Activated CD4-positive, alpha-beta T cell treated with anti-CD3 and anti-CD28 coated beads, Interleukin-2, amount 10 ng/mL, durations not matched to agents 7 days and 5 days (primary cell): ENCODE measurements around the gene TNFAIP8L1. TPM values are rescaled to one million over a fixed set of nuclear protein-coding genes. Genes with fewer than 3 reads are reported as not detected.

Experiments used
- CTCF ChIA-PET: fragments of 350-600 bp; sonication (Branson Sonifier 250); formaldehyde crosslinking; loops from one replicate; lab custom pipeline; 2021; ENCODE audit warnings: antibody characterized with exemption; lab: Charles Lee
- POLR2A ChIA-PET: fragments of 350-600 bp; sonication (Branson Sonifier 250); formaldehyde crosslinking; loops from one replicate; lab custom pipeline; 2021; ENCODE audit warnings: antibody characterized with exemption; lab: Charles Lee
- DNase-seq: peaks from one replicate; pipeline ENCODE4 v3.0.0-alpha.2; 2020
- H3K27ac Mint-ChIP-seq: one replicate; pipeline ENCODE4 v1.8.0; 2021; ENCODE audit warnings: mild to moderate bottlenecking, moderate library complexity, mixed read lengths
- H3K27me3 Mint-ChIP-seq: one replicate; pipeline ENCODE4 v1.8.0; 2021; ENCODE audit warnings: mixed read lengths
- H3K36me3 Mint-ChIP-seq: one replicate; pipeline ENCODE4 v1.8.0; 2021; ENCODE audit warnings: low read depth, mixed read lengths
- H3K4me1 Mint-ChIP-seq: one replicate; pipeline ENCODE4 v1.8.0; 2021; ENCODE audit warnings: mixed read lengths
- H3K4me3 Mint-ChIP-seq: one replicate; pipeline ENCODE4 v1.8.0; 2021; ENCODE audit warnings: mild to moderate bottlenecking, moderate library complexity, mixed read lengths
- H3K9me3 Mint-ChIP-seq: one replicate; pipeline ENCODE4 v1.8.0; 2021; ENCODE audit warnings: mixed read lengths
- total RNA-seq, 2 experiments: library from RNA; stranded (reverse); gene quantifications; one replicate each; pipeline ENCODE4 v1.2.3, GENCODE V29; 2021

TNFAIP8L1 gene
- total RNA-seq, 2 experiments from 2014 or later = 19.6 to 21.9 TPM

DNA sequence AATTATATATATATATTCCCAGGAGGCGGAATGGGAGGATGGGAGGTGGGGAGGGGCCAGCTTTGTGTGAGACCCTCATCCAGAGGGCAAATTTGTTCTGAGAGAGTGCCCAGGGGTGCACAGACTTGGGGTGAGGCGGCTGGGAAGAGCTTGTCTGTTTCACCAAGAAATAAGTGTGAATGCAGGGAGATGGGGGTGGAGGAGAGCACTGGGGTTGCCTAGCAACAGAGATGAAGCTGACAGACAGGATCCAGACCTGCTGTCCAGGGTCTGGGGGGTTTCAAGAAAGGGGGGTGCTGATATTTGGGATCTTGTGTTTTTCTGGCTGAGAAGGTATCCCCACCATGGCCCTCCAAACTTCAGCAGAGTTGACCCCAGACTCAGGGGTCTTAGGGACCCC, 18.6 kb upstream of the TNFAIP8L1 start:
- H3K4me1 Mint-ChIP-seq = no peaks in the 10 kb centered on the region
- DNase-seq = no peak

DNA sequence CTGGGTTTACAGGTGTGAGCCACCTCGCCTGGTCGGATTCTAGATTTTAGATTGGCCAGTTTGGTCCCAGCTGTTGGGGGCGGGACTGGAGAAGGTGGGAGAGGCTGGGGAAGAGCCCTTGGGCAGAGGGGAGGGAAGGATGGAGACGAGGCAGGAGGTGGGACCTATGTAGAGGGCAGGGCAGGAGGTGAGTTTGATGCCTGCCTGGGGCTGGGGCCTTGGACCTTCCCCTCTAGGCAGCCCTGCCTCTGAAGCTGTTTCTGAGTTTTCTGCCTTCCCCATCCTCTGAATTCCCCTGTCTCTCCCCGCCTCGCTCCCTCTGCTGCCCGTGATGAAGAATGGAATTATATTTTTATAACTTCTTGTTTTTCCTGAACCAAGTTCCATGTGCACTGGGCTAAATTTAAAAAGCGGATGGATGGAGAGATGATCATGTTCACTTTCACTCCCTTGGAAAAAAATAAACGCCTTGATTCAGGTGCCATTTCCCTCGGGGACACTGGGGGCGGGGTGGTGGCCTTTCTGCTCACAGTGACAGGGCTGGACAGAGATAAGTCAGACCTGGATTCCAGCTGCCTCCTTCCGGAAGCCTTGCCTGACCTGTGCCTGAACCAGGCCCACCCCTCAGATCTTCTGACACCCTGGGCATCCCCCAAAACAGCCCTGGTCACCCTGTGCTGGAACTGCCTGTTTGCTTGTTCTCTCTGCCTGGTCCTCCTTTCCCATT, 16.5 kb upstream of the TNFAIP8L1 start:
- CTCF ChIA-PET = interaction anchor here (0.6 to 1.3 kb wide), 2 partner anchors 12 to 26 kb away, joined by 3 to 6 read pairs; no protein-coding TSS in a partner anchor
- Mint-ChIP-seq H3K9me3 (no peaks in the 10 kb centered on the region), H3K4me3 (no peak overlapping the region), H3K27ac (no peak overlapping the region), H3K27me3 (peaks cover 4% of the 10 kb centered on the region), H3K36me3 (no peaks in the 10 kb centered on the region), H3K4me1 (no peaks in the 10 kb centered on the region)
- POLR2A ChIA-PET = no interaction called here
- no peak for DNase-seq

More for the DNA sequence above, 18.6 kb upstream of the TNFAIP8L1 start:
- POLR2A ChIA-PET = no interaction called here
- H3K27ac Mint-ChIP-seq = no peak overlapping the region
- no peaks in the 10 kb centered on the region for H3K36me3 Mint-ChIP-seq
- H3K4me3 Mint-ChIP-seq = no peak overlapping the region
- H3K9me3 Mint-ChIP-seq = no peaks in the 10 kb centered on the region
- H3K27me3 Mint-ChIP-seq = peaks cover 4% of the 10 kb centered on the region
- CTCF ChIA-PET = no interaction called here

DNA sequence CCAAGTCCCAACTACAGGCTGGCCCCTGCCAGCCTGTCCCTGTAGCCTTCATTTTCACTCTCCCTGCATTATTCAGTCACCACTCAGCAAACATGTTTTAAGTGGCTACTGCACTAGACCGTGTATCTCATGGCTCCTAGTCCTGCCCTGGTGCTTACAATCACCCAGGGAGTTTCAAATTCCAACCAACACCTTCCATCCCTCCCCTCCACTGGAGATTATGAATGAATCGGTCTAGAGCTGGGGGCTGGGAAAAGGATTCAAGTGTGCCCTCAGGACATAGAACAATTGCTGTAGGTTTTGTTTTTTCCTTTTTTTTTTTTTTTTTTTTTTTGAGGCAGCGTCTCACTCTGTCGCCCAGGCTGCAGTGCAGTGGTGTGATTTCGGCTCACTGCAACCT, 15.0 kb upstream of the TNFAIP8L1 start:
- no peak overlapping the region for H3K27ac Mint-ChIP-seq
- POLR2A ChIA-PET = no interaction called here
- CTCF ChIA-PET = no interaction called here

DNA sequence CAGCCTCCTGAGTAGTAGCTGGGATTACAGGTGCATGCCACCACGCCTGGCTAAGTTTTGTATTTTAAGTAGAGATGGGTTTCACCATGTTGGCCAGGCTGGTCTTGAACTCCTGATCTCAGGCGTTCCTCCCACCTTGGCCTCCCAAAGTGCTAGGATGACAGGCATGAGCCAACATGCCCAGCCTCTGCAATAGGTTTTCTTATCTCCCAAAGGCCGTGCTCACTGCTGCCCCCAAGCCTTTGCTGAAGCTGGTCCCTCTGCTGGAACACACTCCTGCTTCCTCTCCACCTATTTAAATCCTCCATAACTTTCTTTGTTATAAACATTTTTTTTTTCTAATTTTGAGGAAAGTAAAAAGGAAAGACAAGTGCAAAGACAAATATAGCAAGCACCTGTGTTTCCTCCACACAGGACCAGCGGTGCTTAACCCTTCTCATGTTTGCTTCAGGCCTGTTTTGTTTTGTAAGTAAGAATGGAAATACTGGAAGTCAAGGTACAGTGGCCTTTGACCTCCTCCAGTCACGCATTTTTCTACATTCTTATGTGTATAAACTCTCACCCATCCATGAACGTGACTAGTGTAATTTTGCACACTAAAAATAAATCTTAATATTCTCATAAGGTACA, 14.5 kb upstream of the TNFAIP8L1 start:
- no peaks in the 10 kb centered on the region for H3K4me1 Mint-ChIP-seq
- H3K27ac Mint-ChIP-seq = no peak overlapping the region
- DNase-seq = no peak
- ChIA-PET POLR2A (no interaction called here), CTCF (no interaction called here)
- no peaks in the 10 kb centered on the region for H3K36me3 Mint-ChIP-seq
- H3K27me3 Mint-ChIP-seq = peaks cover 4% of the 10 kb centered on the region
- H3K4me3 Mint-ChIP-seq = no peak overlapping the region
- no peaks in the 10 kb centered on the region for H3K9me3 Mint-ChIP-seq

More for the DNA sequence above, 15.0 kb upstream of the TNFAIP8L1 start:
- H3K4me1 Mint-ChIP-seq = no peaks in the 10 kb centered on the region
- H3K9me3 Mint-ChIP-seq = no peaks in the 10 kb centered on the region
- H3K4me3 Mint-ChIP-seq = no peak overlapping the region
- peaks cover 4% of the 10 kb centered on the region for H3K27me3 Mint-ChIP-seq
- DNase-seq = no peak
- H3K36me3 Mint-ChIP-seq = no peaks in the 10 kb centered on the region

DNA sequence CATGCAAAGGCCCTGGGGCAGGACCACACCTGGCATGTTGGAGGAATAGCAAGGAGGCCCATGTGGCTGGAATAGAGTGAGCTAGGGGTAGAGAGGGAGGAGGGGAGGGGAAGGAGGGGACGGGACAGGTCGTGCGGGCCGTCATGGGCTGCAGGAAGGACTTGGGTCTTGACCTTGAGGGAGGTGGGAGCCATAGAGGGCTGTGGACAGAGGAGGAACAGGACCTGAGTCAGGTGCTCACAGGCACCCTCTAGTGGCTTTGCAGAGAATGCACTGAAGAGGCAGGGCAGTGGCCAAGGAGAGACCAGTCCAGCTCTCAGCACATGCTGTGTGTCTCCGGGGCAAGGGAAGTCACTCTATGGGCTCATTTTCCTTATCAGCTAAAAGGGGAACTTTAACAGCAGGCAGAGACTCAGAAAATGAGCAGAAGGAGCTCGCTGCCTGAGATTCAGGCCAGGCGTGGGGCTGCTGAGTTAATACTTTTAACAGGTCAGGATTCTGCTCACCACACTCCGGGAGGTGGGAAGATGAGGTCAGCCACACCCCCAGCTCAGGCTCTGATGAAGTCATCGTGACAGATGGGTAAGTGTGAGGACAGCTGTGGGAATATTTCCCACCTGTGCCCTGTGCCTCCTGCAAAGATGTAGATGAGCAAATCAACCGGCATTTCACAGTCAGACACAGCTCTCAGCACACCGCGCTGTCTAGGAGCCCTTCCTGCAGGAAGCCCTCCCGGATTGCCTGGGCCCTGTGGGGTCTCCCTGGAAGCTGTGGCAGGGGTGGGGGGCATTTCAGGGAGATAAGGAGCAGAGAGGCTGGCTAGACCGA, 6.0 kb upstream of the TNFAIP8L1 start:
- no peaks in the 10 kb centered on the region for H3K9me3 Mint-ChIP-seq
- POLR2A ChIA-PET = interaction anchor here (0.5 to 0.6 kb wide), 2 partner anchors 65 to 320 kb away, joined by 4 to 11 read pairs; no protein-coding TSS in a partner anchor
- CTCF ChIA-PET = interaction anchor here (0.8 to 3.1 kb wide), 10 partner anchors 11 to 108 kb away, joined by 3 to 10 read pairs (median 4); no protein-coding TSS in a partner anchor
- no peaks in the 10 kb centered on the region for H3K36me3 Mint-ChIP-seq
- H3K4me1 Mint-ChIP-seq = peaks cover 24% of the 10 kb centered on the region
- no peak overlapping the region for H3K4me3 Mint-ChIP-seq
- H3K27ac Mint-ChIP-seq = no peak overlapping the region
- no peaks in the 10 kb centered on the region for H3K27me3 Mint-ChIP-seq
- peak; percentile 56 for DNase-seq

DNA sequence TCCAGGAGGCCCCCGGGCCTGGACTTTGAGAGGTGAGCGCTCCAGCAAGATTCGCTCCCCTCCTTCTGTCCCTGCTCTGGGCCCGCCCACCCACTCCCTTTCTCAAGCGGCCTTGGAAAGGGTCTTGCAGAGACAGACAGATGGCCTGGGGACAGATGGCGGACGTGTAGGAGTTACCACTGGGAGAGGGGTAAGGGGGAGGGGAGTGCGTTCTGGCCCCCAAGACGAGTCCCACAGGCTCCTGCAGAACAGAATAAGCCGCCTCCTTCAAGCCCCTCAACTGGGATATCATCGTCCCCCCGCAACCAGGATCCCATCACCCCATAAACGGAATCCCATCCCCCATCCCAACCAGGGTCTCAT, 3.6 kb upstream of the TNFAIP8L1 start:
- H3K4me1 Mint-ChIP-seq = peaks cover 37% of the 10 kb centered on the region
- no peaks in the 10 kb centered on the region for H3K27me3 Mint-ChIP-seq
- ChIA-PET POLR2A (no interaction called here), CTCF (interaction anchor here (0.6 to 3.4 kb wide), 18 partner anchors 8 to 155 kb away, joined by 3 to 25 read pairs (median 6); partner anchors contain the start of gene FEM1A)
- H3K9me3 Mint-ChIP-seq = no peaks in the 10 kb centered on the region
- peak overlapping the region; percentile 54 for H3K4me3 Mint-ChIP-seq
- no peak for DNase-seq
- peaks cover 2% of the 10 kb centered on the region for H3K36me3 Mint-ChIP-seq
- peak overlapping the region; percentile 74 for H3K27ac Mint-ChIP-seq

DNA sequence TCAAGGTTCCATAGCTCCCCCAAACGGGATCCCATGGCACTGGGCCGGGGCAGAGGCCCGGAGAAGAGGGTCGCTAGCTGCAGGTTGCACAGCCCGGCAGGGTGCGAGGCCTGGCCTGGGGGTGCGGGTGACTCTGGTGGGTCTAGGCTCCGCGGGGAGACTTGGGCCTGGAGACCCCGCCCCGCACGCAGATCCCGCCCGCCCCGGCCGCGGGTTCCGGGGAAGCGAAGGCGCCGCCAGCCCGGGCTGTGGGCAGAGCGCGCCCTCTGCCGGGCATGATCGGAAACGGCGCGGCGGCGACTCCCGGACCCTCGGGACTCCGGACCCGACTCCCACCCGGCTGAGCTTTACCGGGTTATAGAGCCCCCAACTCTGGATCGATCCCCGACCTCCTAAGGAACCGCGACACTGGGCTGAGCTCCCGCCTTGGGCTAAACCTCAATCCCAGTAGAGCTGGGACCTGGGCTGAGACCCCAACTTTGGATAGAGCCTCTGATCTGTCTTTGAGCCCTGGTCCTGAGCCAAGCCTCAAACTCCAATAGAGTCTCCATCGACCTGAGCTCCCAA, 3.1 kb upstream of the TNFAIP8L1 start:
- peaks cover 39% of the 10 kb centered on the region for H3K4me1 Mint-ChIP-seq
- H3K27ac Mint-ChIP-seq = peak overlapping the region; percentile 74
- peak overlapping the region; percentile 54 for H3K4me3 Mint-ChIP-seq
- CTCF ChIA-PET = interaction anchor here (0.6 to 3.4 kb wide), 23 partner anchors 8 to 155 kb away, joined by 3 to 25 read pairs (median 5); partner anchors contain the start of genes FEM1A and LRG1
- DNase-seq = peak; percentile 76
- POLR2A ChIA-PET = no interaction called here
- H3K36me3 Mint-ChIP-seq = peaks cover 2% of the 10 kb centered on the region
- H3K9me3 Mint-ChIP-seq = no peaks in the 10 kb centered on the region
- H3K27me3 Mint-ChIP-seq = no peaks in the 10 kb centered on the region

DNA sequence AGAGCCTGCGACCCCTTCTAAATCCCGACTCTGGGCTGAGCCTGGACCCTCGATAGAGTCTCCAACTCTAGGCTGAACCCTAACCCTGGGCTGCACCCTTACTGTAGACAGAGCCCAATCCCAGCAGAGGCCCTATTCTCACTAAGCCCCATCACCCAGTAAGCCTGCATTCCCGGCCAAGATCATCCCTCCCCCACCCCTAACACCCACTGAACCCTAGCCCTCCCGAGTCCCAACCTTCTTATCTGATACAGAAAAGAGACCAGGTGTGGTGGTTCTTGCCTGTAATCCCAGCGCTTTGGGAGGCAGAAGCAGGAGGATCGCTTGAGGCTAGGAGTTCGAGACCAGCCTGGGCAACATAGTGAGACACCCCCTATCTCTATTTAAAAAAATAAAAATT, 2.6 kb upstream of the TNFAIP8L1 start:
- no peak for DNase-seq
- CTCF ChIA-PET = interaction anchor here (0.7 to 3.4 kb wide), 19 partner anchors 8 to 112 kb away, joined by 3 to 25 read pairs (median 5); partner anchors contain the start of gene LRG1
- POLR2A ChIA-PET = no interaction called here
- Mint-ChIP-seq H3K4me1 (peaks cover 43% of the 10 kb centered on the region), H3K36me3 (peaks cover 2% of the 10 kb centered on the region), H3K9me3 (no peaks in the 10 kb centered on the region), H3K4me3 (no peak overlapping the region), H3K27me3 (no peaks in the 10 kb centered on the region), H3K27ac (peak overlapping the region; percentile 13)

DNA sequence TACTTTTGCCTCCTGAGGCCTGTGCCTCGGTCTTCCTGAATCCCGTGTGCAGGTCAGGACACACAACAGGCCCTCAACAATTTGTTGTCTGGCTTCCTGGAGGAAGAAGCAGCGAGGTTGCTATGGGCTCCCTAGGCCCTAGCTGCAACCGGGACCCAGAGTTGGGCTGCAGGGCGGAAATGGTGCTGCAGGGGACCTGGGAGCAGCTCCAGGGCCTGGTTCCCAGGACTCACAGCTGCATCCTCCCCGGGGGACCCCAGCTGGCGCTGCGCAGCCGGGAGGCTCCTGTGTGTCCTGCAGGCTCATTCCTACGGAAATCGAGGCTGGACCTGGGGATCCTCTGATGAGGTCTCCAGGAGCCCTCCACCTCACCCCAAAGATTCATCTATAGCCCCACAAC, 999 bp upstream of the TNFAIP8L1 start:
- H3K4me3 Mint-ChIP-seq = peak overlapping the region; percentile 16
- no peak for DNase-seq
- ChIA-PET POLR2A (no interaction called here), CTCF (interaction anchor here (3.4 kb wide), 1 partner anchor 11 kb away, joined by 25 read pairs; no protein-coding TSS in a partner anchor)
- no peaks in the 10 kb centered on the region for H3K27me3 Mint-ChIP-seq
- H3K9me3 Mint-ChIP-seq = no peaks in the 10 kb centered on the region
- H3K27ac Mint-ChIP-seq = peak overlapping the region; percentile 94
- H3K4me1 Mint-ChIP-seq = peaks cover 44% of the 10 kb centered on the region
- H3K36me3 Mint-ChIP-seq = peaks cover 2% of the 10 kb centered on the region

DNA sequence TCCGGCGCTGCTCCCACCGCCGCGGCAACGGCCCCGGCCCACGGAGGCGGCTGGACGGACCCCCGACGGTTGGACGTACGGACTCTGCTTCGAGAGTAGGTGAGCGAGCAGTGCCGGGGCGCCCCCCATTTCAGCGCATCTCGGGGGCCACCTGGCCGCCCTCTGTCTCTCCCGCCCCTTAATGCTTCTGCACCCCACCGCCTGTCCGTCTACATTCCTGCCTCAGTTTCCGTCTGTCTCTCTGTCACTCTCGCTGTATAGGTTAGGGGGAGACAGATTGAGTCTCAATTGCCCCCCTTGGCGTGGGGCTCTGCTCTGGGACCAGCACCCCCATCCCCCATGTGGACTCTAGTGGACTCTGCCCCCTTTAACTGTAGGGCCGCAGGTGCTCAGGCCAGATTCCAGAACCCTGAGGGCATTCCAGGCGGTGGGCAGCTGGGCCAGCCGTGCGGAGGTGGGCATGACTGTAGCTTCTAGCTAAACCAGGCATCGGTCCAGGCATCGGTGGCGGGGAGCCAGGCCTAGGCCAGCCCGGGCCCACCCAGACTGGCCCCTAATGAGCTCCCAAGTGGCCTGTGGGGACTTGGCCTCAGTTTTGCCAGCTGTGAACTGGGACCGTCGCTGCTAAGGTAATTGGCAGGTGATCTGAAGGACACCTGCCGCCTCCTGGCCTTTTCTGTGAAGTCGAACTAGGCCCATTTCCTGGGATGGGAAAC, 373 bp downstream of the TNFAIP8L1 start:
- Mint-ChIP-seq H3K4me1 (peaks cover 39% of the 10 kb centered on the region), H3K36me3 (peaks cover 2% of the 10 kb centered on the region), H3K9me3 (no peaks in the 10 kb centered on the region), H3K27me3 (no peaks in the 10 kb centered on the region), H3K4me3 (peak overlapping the region; percentile 94), H3K27ac (peak overlapping the region; percentile 86)
- DNase-seq = no peak
- CTCF ChIA-PET = no interaction called here
- POLR2A ChIA-PET = no interaction called here

DNA sequence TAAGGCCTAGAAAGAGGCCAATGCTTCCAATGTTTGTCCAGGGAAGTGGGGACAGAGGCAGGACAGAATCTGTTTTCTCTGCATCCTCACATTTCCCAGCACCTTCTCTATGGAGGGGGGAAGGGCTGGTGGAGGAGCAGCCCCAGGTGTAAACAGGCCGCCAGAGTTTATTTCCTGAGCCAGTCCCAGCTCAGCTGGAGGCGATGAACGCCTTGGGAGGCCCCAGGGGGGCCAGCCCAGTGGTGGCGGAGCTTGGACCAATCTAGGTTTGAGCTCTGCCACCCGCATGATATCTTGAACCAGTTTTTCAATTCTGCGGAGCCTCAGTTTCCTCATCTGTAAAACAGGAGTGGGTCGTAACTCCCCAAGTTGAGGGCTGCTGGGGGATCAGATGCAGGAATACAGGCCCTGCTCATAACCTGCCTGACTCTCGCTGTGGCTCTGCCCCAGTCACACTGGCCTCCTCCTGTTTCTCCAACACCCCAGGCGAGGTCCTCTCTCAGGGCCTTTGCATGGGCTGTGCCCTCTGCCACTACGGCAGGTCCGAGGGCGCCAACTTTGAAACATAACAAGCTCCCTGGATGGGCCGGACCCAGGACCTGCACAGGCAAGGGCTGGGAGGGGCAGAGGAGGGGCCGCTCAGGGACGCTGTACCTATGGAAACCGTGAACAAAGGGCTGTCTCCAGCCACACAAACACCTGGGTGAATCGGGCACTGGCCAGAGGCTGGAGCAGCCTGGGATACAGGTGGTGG, 1.1 kb downstream of the TNFAIP8L1 start:
- Mint-ChIP-seq H3K9me3 (no peaks in the 10 kb centered on the region), H3K27me3 (no peaks in the 10 kb centered on the region), H3K36me3 (peaks cover 2% of the 10 kb centered on the region), H3K4me1 (peaks cover 35% of the 10 kb centered on the region), H3K4me3 (peak overlapping the region; percentile 94), H3K27ac (peak overlapping the region; percentile 86)
- DNase-seq = no peak
- ChIA-PET POLR2A (no interaction called here), CTCF (interaction anchor here (0.5 to 1.7 kb wide), 3 partner anchors 73 to 1660 kb away, joined by 3 to 4 read pairs (median 3); partner anchors contain the start of gene FEM1A)
